22Rv1 (cell line): Measurements from ENCODE around the gene CSTF2.
A peak's percentile ranks its signal among the peaks of the same experiment; 100 is the strongest.

Experiments
- H3K27ac ChIP-seq: fragments of 450-650 bp; 2 replicates; pipeline ENCODE4 v1.5.1; 2017
- CTCF ChIP-seq: fragments of 450-650 bp; IDR thresholded peaks from 2 replicates; pipeline ENCODE4 v1.5.1; 2017; ENCODE audit warnings: mild to moderate bottlenecking
- ZFX ChIP-seq: fragments of 450-650 bp; IDR thresholded peaks from 2 replicates; pipeline ENCODE4 v1.6.1; 2017; ENCODE audit warnings: antibody characterized with exemption, borderline replicate concordance

Gene CSTF2

GRCh38 chrX:100812216-100813158, 7.7 kb upstream of the CSTF2 start:
- TF ChIP-seq ZFX, result no peak

GRCh38 chrX:100817340-100817739, 2.9 kb upstream of the CSTF2 start:
- TF ChIP-seq CTCF, result no peak
- TF ChIP-seq ZFX, result no peak
- no peak overlapping the region for H3K27ac ChIP-seq

More at GRCh38 chrX:100812216-100813158, 7.7 kb upstream of the CSTF2 start:
- H3K27ac ChIP-seq, result no peak overlapping the region

DNA sequence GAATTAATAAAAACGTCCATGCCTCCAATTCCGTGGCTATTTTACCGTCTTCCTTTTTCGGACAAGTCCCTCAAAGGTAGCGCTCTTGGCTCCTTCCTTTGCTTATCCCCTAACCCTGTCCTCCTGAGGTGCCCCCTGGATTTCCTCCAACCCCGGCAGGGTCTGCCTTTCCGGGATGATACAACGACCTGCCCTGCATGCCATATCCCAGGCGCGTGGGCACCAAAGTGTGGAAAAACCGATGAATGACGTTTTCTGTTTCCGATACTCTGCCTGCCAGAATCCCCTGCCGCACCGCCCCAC, 706 bp upstream of the CSTF2 start:
- H3K27ac ChIP-seq, result peak overlapping the region; percentile 83
- TF ChIP-seq CTCF, result no peak
- TF ChIP-seq ZFX, result no peak

DNA sequence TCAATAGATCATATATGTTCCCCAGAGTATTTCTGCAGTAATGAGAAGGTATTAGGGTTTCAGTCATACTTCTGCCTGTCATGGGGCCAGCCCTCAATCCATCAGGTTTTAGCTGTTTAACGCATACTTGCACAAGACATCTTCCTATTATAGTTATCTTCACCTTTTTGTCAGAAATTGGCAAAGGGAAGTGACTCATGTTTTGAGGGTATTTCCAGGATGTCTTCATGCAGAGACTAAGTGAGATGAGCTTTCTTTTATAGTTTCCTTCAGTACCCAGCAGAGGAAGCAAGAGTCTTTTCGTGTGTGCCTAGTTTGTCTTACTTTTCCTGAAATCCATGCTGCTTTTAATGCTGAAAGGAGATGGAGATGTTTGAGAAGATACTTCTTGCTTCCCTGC, 9.5 kb downstream of the CSTF2 start:
- H3K27ac ChIP-seq, result no peak overlapping the region
- TF ChIP-seq CTCF (no peak), ZFX (no peak)

DNA sequence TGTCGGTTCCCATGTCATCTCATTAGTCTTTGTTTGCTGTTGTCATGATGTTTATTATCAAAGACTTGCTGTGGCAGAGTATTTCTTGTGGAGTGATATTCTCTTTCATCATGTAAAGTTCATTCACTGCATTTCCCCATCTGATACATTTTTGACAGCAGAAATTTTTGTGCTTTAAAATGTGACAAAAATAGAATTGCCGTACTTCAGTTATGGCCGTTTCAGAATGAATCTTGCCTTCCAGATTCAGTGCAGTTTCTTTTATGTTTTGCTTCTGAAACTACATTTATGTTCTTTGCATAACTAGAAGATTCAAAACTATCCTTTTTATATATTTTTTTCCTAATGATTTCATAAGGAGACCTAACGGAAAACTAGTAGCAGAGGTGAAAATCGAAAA, 10.0 kb downstream of the CSTF2 start:
- no peak for TF ChIP-seq ZFX
- no peak for TF ChIP-seq CTCF
- H3K27ac ChIP-seq, result no peak overlapping the region

GRCh38 chrX:100830547-100830946, 10.4 kb downstream of the CSTF2 start:
- TF ChIP-seq CTCF (no peak), ZFX (no peak)
- H3K27ac ChIP-seq, result no peak overlapping the region

DNA sequence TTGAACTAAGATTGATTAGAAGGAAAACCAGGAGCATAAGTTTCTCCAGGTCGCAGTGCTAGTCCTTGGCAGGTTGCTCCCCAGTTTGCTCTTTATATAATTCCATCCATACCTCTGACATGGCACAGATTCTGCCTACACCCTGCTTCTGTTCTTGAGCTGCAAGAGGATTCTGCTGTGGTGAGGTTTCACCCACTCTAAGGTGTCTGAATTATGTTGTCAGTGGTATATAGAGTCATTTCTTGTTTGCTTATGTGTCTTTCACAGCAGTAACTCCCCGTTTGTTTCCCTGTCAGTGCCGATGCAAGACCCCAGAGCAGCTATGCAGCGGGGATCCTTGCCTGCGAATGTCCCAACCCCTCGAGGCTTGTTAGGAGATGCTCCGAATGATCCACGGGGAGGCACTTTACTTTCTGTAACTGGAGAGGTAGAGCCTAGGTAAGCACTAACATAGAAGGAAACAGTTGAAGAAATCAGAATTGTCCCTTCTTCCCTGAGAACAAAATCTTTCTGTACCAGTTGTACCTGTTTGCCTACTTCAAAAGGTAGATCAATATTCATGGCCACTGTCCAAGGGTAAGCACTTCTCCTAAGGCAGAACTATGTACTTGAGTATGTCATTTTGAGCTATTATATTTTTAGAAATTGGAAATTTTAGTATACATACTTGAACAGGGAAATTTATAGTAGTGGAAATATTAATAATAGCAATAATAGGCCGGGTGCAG, 11.2 kb downstream of the CSTF2 start:
- TF ChIP-seq ZFX (no peak), CTCF (no peak)

GRCh38 chrX:100850317-100850716, 30.1 kb downstream of the CSTF2 start:
- no peak for TF ChIP-seq CTCF
- no peak overlapping the region for H3K27ac ChIP-seq

More for the DNA sequence above, 11.2 kb downstream of the CSTF2 start:
- no peak overlapping the region for H3K27ac ChIP-seq
